Mesodermal cell (in vitro differentiated cells): ENCODE results near the gene C22orf42.
"Not testable (repeated sequence)": the region's sequence is repeated elsewhere in the genome, so short reads cannot be mapped to it uniquely, and the experiment has no call there.

Source experiments
- H3K27ac ChIP-seq: 2 replicates; pipeline ENCODE4 v1.7.0; 2013; ENCODE audit warnings: mild to moderate bottlenecking, low read depth, low read length, moderate library complexity; ENCODE audit not compliant: severe bottlenecking
- H3K36me3 ChIP-seq: 2 replicates; pipeline ENCODE4 v1.7.1; 2013; ENCODE audit warnings: mild to moderate bottlenecking, low read length, moderate library complexity; ENCODE audit not compliant: control insufficient read depth, insufficient read depth
- H3K4me1 ChIP-seq: one replicate; pipeline ENCODE4 v1.7.1; 2013; ENCODE audit warnings: mild to moderate bottlenecking, low read length; ENCODE audit not compliant: insufficient read depth, control insufficient read depth, poor library complexity, severe bottlenecking
- H3K4me3 ChIP-seq: 2 replicates; pipeline ENCODE4 v1.7.0; 2013; ENCODE audit warnings: low read length, control low read depth, mild to moderate bottlenecking; ENCODE audit not compliant: insufficient read depth, poor library complexity, severe bottlenecking; ENCODE audit errors: extremely low read depth
- H3K9me3 ChIP-seq: 2 replicates; pipeline ENCODE4 v1.7.1; 2013; ENCODE audit warnings: mild to moderate bottlenecking, low read length, moderate library complexity; ENCODE audit not compliant: control insufficient read depth
- WGBS, 2 experiments: methylation state at CpG; one replicate each; pipeline ENCODE4 v1.1.5; 2013; ENCODE audit warnings: missing lambda C conversion rate in 2 of 2; ENCODE audit not compliant: insufficient coverage in 2 of 2; 5-methylcytosine and 5-hydroxymethylcytosine counted together

The C22orf42 gene

DNA sequence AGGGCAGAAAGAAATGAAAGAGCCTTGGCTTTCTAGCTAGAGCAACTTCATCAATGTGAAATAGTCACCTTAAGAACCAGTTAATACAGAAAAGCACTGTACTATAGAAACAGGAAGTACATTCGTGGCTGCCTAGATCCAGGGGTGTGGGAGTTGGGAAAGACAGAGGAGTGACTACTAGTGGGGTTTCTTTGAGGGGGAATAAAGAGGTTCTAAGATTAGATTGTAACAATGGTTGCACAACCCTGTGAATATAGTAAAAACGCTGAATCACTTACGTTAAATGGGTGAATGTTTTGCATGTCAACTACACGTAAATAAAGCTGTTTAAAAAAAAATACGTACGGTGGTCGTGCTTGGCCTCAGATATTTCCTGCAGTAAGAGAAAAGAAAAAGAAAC is 8.5 kb downstream of the C22orf42 start:
- H3K4me1 ChIP-seq, H3K27ac ChIP-seq, H3K9me3 ChIP-seq, H3K4me3 ChIP-seq, H3K36me3 ChIP-seq: not testable (repeated sequence)
- 86 to 90% methylated on average over 6 to 7 of the region's 7 CpGs for WGBS, 2 experiments

- WGBS, 2 experiments, result 86 to 94% methylated on average over 3 to 4 of the region's 4 CpGs
- H3K4me1 ChIP-seq, H3K27ac ChIP-seq, H3K4me3 ChIP-seq, H3K36me3 ChIP-seq, H3K9me3 ChIP-seq: not testable (repeated sequence)
Observed at GRCh38 chr22:32148372-32148771, 10.7 kb downstream of the C22orf42 start.

GRCh38 chr22:32147128-32147527 is 12.0 kb downstream of the C22orf42 start:
- H3K36me3 ChIP-seq, H3K27ac ChIP-seq, H3K9me3 ChIP-seq, H3K4me3 ChIP-seq, H3K4me1 ChIP-seq: not testable (repeated sequence)
- 90 to 93% methylated on average over 4 to 5 of the region's 8 CpGs for WGBS, 2 experiments

GRCh38 chr22:32144496-32145274 is 14.4 kb downstream of the C22orf42 start:
- Histone ChIP-seq H3K4me1 (no peaks in the 10 kb centered on the region), H3K9me3 (no peaks in the 10 kb centered on the region), H3K36me3 (no peaks in the 10 kb centered on the region), H3K4me3 (no peak overlapping the region), H3K27ac (no peak overlapping the region)
- 89 to 92% methylated on average over 2 of the region's 6 CpGs for whole genome bisulfite sequencing, 2 experiments

DNA sequence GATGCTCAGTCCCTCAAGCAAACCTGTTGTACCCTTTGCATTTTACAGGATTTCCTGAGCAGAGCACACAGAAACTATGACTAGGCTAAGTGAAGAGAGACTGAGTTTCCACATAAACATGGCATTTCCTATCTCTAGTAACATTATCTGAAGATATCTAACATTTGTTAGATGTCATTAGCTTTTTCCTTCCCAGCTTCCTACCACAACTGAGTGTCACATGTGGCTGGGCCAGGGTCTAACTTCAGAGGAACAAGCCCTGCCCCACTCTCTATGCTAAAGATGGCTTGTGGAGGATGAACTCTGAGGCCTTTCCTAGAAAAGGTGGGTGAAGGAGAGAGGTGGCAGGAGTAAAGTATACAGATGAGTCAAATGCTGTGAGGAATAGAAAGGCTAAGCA is 16.5 kb downstream of the C22orf42 start:
- Histone ChIP-seq H3K4me1 (no peaks in the 10 kb centered on the region), H3K4me3 (no peak overlapping the region), H3K36me3 (no peaks in the 10 kb centered on the region), H3K9me3 (no peaks in the 10 kb centered on the region), H3K27ac (no peak overlapping the region)

DNA sequence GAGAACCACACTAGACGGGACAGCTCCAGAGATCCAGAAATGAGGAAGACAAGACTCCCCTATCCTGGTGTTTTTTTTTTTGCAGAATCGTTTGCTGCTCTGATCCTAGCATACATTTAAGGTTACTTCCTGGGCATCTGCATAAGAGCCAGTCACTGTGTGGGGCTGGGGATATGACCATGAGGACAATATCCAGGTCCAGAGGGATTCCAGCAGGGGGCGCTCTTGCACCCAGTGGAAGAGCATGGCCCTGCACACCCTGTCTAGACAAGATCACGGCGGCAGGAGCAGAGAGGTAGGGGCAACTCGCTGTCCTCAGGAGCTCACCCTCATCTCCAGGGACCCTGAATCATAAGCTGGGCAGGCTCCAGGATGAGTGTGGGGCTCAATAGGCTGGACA is 18.4 kb downstream of the C22orf42 start:
- not testable (repeated sequence) for H3K4me1 ChIP-seq, H3K9me3 ChIP-seq, H3K4me3 ChIP-seq, H3K36me3 ChIP-seq, H3K27ac ChIP-seq
- 67% methylated on average over 3 of the region's 6 CpGs; no CpG with 5 or more reads in 1 of the 2 experiments for WGBS, 2 experiments

GRCh38 chr22:32138576-32138975 is 20.5 kb downstream of the C22orf42 start:
- H3K9me3 ChIP-seq, H3K27ac ChIP-seq, H3K4me3 ChIP-seq, H3K36me3 ChIP-seq, H3K4me1 ChIP-seq: not testable (repeated sequence)
- no CpG with 5 or more reads among the region's 1 CpG for WGBS, 2 experiments

- WGBS, 2 experiments, result 92 to 94% methylated on average over 11 to 12 of the region's 16 CpGs
- H3K4me3 ChIP-seq, H3K36me3 ChIP-seq, H3K9me3 ChIP-seq, H3K27ac ChIP-seq, H3K4me1 ChIP-seq: not testable (repeated sequence)
Observed at GRCh38 chr22:32137731-32138324, 21.3 kb downstream of the C22orf42 start.

DNA sequence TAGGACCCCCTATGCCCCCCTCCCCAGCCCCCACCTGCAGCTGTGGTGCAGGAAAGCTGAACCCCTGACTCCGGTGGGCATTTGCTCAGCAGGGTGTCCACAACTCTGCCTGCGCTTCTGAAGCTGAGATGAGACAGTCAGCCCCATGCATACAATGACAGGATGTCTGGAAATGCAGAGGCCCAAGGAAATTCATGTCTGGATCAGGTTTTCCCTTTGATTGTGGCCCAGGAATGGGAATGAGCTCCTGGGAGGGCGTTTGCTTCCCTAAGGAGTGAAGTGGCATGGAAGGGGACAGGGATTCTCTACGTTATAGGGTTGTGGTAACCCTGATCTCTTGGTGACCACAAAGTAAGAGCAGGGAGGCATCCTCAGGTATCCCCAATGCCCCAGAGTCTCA is 22.2 kb downstream of the C22orf42 start:
- H3K4me1 ChIP-seq, H3K4me3 ChIP-seq, H3K36me3 ChIP-seq, H3K27ac ChIP-seq, H3K9me3 ChIP-seq: not testable (repeated sequence)
- WGBS, 2 experiments, result 91% methylated on average over 4 of the region's 4 CpGs; no CpG with 5 or more reads in 1 of the 2 experiments

DNA sequence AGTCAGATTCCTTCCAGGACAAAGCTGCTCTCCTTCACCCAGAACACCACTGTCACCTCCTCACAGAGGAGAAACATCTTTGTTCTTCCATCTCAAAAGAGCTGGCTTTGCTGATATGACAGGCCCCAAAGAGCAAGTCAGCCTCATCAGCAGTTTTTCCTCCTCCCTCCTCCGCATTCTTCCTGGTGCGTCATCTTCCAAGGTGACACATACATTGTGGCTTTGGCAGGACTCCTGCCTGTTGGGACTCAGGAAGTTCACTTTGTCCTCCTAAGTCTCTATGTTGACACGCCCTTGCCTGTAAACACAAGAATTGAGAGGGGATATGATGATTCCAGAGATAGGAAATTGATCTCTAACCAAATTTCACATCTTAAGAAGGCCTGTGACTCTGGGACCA is 23.1 kb downstream of the C22orf42 start:
- not testable (repeated sequence) for H3K36me3 ChIP-seq, H3K27ac ChIP-seq, H3K4me1 ChIP-seq, H3K4me3 ChIP-seq, H3K9me3 ChIP-seq
- 87 to 100% methylated on average over 1 to 3 of the region's 3 CpGs for WGBS, 2 experiments

- H3K27ac ChIP-seq, H3K4me3 ChIP-seq, H3K9me3 ChIP-seq, H3K4me1 ChIP-seq, H3K36me3 ChIP-seq: not testable (repeated sequence)
- 90 to 92% methylated on average over 11 to 14 of the region's 14 CpGs for WGBS, 2 experiments
Observed at GRCh38 chr22:32134796-32135195, 24.3 kb downstream of the C22orf42 start.
